HCT116 (cell line): ENCODE results near the gene SRCAP. TPM values are rescaled to one million over a fixed set of nuclear protein-coding genes. Genes with fewer than 3 reads are reported as not detected.

Source experiments
- ATAC-seq: fragments of 200-7000 bp; cut with Tn5 transposase; 2 replicates; pipeline ENCODE4 v1.9.1; 2020; ENCODE audit warnings: mild to moderate bottlenecking, moderate library complexity
- BruUV-seq: library from RNA; stranded (reverse); fragments of 400-500 nt; replicated peaks from 2 replicates; lab custom pipeline; 2021; lab: Mats Ljungman, UMichigan
- CTCF ChIA-PET: fragments of 300-600 bp; sonication (Branson Sonifier 250); formaldehyde crosslinking; loops from one replicate; lab custom pipeline; 2021; ENCODE audit warnings: antibody characterized with exemption; lab: Charles Lee
- POLR2A ChIA-PET: fragments of 300-600, 350-600 bp; sonication (Branson Sonifier 250); formaldehyde crosslinking; loops from one replicate; lab custom pipeline; 2021; ENCODE audit warnings: antibody characterized with exemption; lab: Charles Lee
- RAD21 ChIA-PET, 2 experiments: fragments of 300-600 bp; sonication (Branson Sonifier 250); formaldehyde crosslinking; loops; one replicate each; lab custom pipeline; 2023; ENCODE audit warnings: low total read pairs in 2 of 2; ENCODE audit not compliant: uncharacterized antibody in 2 of 2, unreplicated experiment in 2 of 2, low non-redundant PET in 1 of 2; lab: Charles Lee
- DNase-seq: peaks from one replicate; pipeline ENCODE4 v3.0.0-alpha.2; 2010; ENCODE audit warnings: low read depth, low spot score
- H2AFZ ChIP-seq: fragments of 200-600 bp; shearing (Covaris generic), sonication (generic); 2 replicates; pipeline ENCODE4 v1.6.1; 2017; ENCODE audit warnings: low read depth, mixed run types, mixed read lengths, antibody characterized with exemption, low read length; ENCODE audit not compliant: poor library complexity, severe bottlenecking
- H3K27ac ChIP-seq: 2 replicates; pipeline ENCODE4 v1.5.1; 2012; ENCODE audit warnings: low read depth, low read length
- H3K27me3 ChIP-seq: fragments of 200-600 bp; sonication (generic); 2 replicates; pipeline ENCODE4 v1.6.1; 2016; ENCODE audit warnings: mixed run types, low read length, mixed read lengths; ENCODE audit not compliant: insufficient read depth
- H3K36me3 ChIP-seq, 2 experiments: fragments of 200-500 bp in 1 of 2; fragments of 200-600 bp in 1 of 2; sonication (Bioruptor generic) in 1 of 2; sonication (generic) in 1 of 2; 2 replicates each; pipeline versions ENCODE4 v1.5.1 to v1.6.1; 2014 to 2016; ENCODE audit warnings: low read length in 2 of 2, inconsistent platforms in 1 of 2, mixed read lengths in 1 of 2, mixed run types in 1 of 2; ENCODE audit not compliant: insufficient read depth in 2 of 2, control insufficient read depth in 1 of 2
- H3K4me1 ChIP-seq, 2 experiments: fragments of 200-600 bp in 1 of 2; sonication (generic) in 1 of 2; 2 replicates each; pipeline versions ENCODE4 v1.5.1 to v1.6.1; 2012 to 2017; ENCODE audit warnings: low read length in 2 of 2, inconsistent platforms in 1 of 2, mild to moderate bottlenecking in 1 of 2, mixed read lengths in 1 of 2, mixed run types in 1 of 2, moderate library complexity in 1 of 2; ENCODE audit not compliant: insufficient read depth in 2 of 2, control insufficient read depth in 1 of 2
- H3K4me2 ChIP-seq: fragments of 200-600 bp; sonication (generic); 2 replicates; pipeline ENCODE4 v1.6.1; 2017; ENCODE audit warnings: mixed run types, low read length, mixed read lengths
- H3K4me3 ChIP-seq, 2 experiments: fragments of 200-600 bp in 1 of 2; sonication (generic) in 1 of 2; replicated peaks in 1 of 2; 2 replicates each; pipeline ENCODE4 v1.5.1; 2011 to 2016; ENCODE audit warnings: low read length in 2 of 2, control low read depth in 1 of 2, low read depth in 1 of 2, mild to moderate bottlenecking in 1 of 2, mixed read lengths in 1 of 2, mixed run types in 1 of 2
- H3K79me2 ChIP-seq: fragments of 200-600 bp; sonication (generic); 2 replicates; pipeline ENCODE4 v1.6.1; 2017; ENCODE audit warnings: mild to moderate bottlenecking, mixed run types, low read length, moderate library complexity, mixed read lengths; ENCODE audit not compliant: insufficient read depth
- H3K9ac ChIP-seq: fragments of 200-600 bp; sonication (generic); 2 replicates; pipeline ENCODE4 v1.6.1; 2016; ENCODE audit warnings: low read length, mixed read lengths
- H3K9me2 ChIP-seq: fragments of 200-600 bp; sonication (generic), shearing (Covaris generic); 2 replicates; pipeline ENCODE4 v1.6.1; 2017; ENCODE audit warnings: mixed run types, mild to moderate bottlenecking, moderate library complexity; ENCODE audit not compliant: insufficient read depth
- H3K9me3 ChIP-seq, 2 experiments: fragments of 200-500 bp in 1 of 2; fragments of 200-600 bp in 1 of 2; sonication (Bioruptor generic) in 1 of 2; sonication (generic) in 1 of 2; 2 replicates each; pipeline ENCODE4 v1.6.1; 2014 to 2017; ENCODE audit warnings: low read length in 2 of 2, mixed read lengths in 2 of 2, inconsistent platforms in 1 of 2, low read depth in 1 of 2, mild to moderate bottlenecking in 1 of 2, mixed run types in 1 of 2, moderate library complexity in 1 of 2; ENCODE audit not compliant: control insufficient read depth in 1 of 2, insufficient read depth in 1 of 2
- H4K20me1 ChIP-seq: fragments of 200-600 bp; sonication (generic), shearing (Covaris generic); 2 replicates; pipeline ENCODE4 v1.6.1; 2017; ENCODE audit warnings: mixed run types, mild to moderate bottlenecking, moderate library complexity; ENCODE audit not compliant: insufficient read depth
- CBX3 ChIP-seq: IDR thresholded peaks from 2 replicates; pipeline ENCODE4 v1.6.1; 2012; ENCODE audit warnings: low read depth
- CEBPB ChIP-seq: IDR thresholded peaks from 2 replicates; pipeline ENCODE4 v1.6.1; 2012; ENCODE audit warnings: low read depth
- EGR1 ChIP-seq: IDR thresholded peaks from 2 replicates; pipeline ENCODE4 v1.6.1; 2012; ENCODE audit warnings: low read depth
- ELF1 ChIP-seq: IDR thresholded peaks from 2 replicates; pipeline ENCODE4 v1.6.1; 2012; ENCODE audit warnings: low read depth, borderline replicate concordance
- EZH2phosphoT487 ChIP-seq: fragments of 200-600 bp; IDR thresholded peaks from 2 replicates; pipeline ENCODE4 v1.6.1; 2018; ENCODE audit warnings: antibody characterized with exemption, borderline replicate concordance
- FOSL1 ChIP-seq: IDR thresholded peaks from 2 replicates; pipeline ENCODE4 v1.6.1; 2012; ENCODE audit warnings: low read depth
- JUND ChIP-seq: IDR thresholded peaks from 2 replicates; pipeline ENCODE4 v1.6.1; 2012
- POLR2AphosphoS5 ChIP-seq: IDR thresholded peaks from 2 replicates; pipeline ENCODE4 v1.6.1; 2011; ENCODE audit warnings: mild to moderate bottlenecking, low read depth, low read length, moderate library complexity
- RAD21 ChIP-seq: IDR thresholded peaks from 2 replicates; pipeline ENCODE4 v1.6.1; 2012; ENCODE audit warnings: low read depth, mild to moderate bottlenecking
- SIN3A ChIP-seq: IDR thresholded peaks from 2 replicates; pipeline ENCODE4 v1.6.1; 2012; ENCODE audit warnings: low read depth
- SP1 ChIP-seq: IDR thresholded peaks from 2 replicates; pipeline ENCODE4 v1.6.1; 2012; ENCODE audit warnings: low read depth
- SRF ChIP-seq: IDR thresholded peaks from 2 replicates; pipeline ENCODE4 v1.6.1; 2012; ENCODE audit warnings: low read depth
- TCF7L2 ChIP-seq: IDR thresholded peaks from 2 replicates; pipeline ENCODE4 v1.7.0; 2011; ENCODE audit warnings: borderline replicate concordance, inconsistent platforms; ENCODE audit not compliant: insufficient read depth, insufficient read length; ENCODE audit errors: extremely low read depth
- YY1 ChIP-seq: IDR thresholded peaks from 2 replicates; pipeline ENCODE4 v1.6.1; 2011; ENCODE audit warnings: low read length, low read depth, moderate library complexity, mild to moderate bottlenecking; ENCODE audit not compliant: insufficient replicate concordance; ENCODE audit errors: extremely low read depth
- ZFX ChIP-seq: fragments of 450-650 bp; IDR thresholded peaks from 2 replicates; pipeline ENCODE4 v1.6.1; 2017
- ZNF274 ChIP-seq: fragments of 200-500 bp; sonication (Bioruptor generic); IDR thresholded peaks from 2 replicates; pipeline ENCODE4 v1.6.1; 2014; ENCODE audit warnings: mild to moderate bottlenecking, low read depth, low read length, inconsistent platforms
- intact Hi-C: fragments of 100-400 bp; cut with micrococcal nuclease; formaldehyde crosslinking; loops from 2 replicates; pipeline ENCODE4 v1.10.0; 2022
- total RNA-seq: library from RNA; stranded (reverse); gene quantifications from one replicate; pipeline ENCODE4 v1.2.1, GENCODE V29; 2021; ENCODE audit not compliant: unreplicated experiment
- TF ChIP-seq, protein P1 (sequence below): IDR thresholded peaks from 2 replicates; pipeline ENCODE4 v1.6.1; 2011; ENCODE audit warnings: mild to moderate bottlenecking, low read length, moderate library complexity; ENCODE audit not compliant: insufficient replicate concordance; ENCODE audit errors: extremely low read depth
- TF ChIP-seq, protein P2 (sequence below): IDR thresholded peaks from 2 replicates; pipeline ENCODE4 v1.6.1; 2012; ENCODE audit warnings: low read depth
- TF ChIP-seq, protein P3 (sequence below): IDR thresholded peaks from 2 replicates; pipeline ENCODE4 v1.6.1; 2012

The SRCAP gene
- total RNA-seq, 1 experiment from 2014 or later: 59.6 TPM

DNA sequence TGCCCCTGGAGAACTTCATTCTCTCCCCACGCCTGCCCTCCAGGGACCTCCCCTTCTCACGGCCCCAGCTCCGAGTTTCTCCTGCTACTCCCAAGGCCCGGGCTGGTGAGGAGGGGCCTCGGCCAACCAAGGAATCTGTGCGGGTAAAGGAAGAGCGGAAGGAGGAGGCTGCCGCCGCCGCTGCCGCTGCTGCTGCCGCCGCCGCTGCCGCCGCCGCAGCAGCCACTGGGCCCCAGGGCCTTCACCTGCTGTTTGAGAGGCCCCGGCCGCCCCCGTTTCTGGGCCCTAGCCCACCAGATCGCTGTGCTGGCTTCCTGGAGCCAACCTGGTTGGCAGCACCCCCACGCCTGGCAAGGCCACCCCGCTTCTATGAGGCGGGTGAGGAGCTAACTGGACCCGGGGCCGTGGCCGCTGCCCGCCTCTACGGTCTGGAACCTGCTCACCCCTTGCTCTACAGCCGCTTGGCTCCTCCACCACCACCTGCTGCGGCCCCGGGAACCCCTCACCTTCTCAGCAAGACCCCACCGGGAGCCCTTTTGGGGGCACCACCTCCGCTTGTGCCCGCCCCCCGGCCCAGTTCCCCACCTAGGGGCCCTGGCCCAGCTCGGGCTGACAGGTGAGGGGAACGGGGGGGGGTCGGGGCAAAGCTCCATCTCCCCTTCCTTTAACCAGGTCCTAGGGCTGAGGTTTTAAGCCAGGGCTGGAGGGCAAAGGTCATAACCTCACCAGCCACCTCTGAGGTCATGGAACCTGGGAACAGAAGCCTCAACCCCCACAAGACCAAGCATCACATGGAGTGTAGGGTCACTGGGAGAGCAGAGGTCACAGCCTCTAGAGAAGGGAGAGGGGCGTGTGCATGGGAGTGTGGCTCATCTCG, 29.7 kb upstream of the SRCAP start:
- Histone ChIP-seq H3K9me3 (no peaks in the 10 kb centered on the region), H3K27ac (no peak overlapping the region), H3K4me3 (no peak overlapping the region), H3K27me3 (no peaks in the 10 kb centered on the region), H3K9me2 (no peaks in the 10 kb centered on the region), H3K36me3 (peaks cover 15 to 20% of the 10 kb centered on the region in 2 experiments; a peak in 2 of 4 replicates), H3K79me2 (no peaks in the 10 kb centered on the region), H3K4me2 (no peak overlapping the region), H2AFZ (no peak overlapping the region), H3K9ac (no peak overlapping the region), H3K4me1 (no peaks in the 10 kb centered on the region), H4K20me1 (no peaks in the 10 kb centered on the region)
- BruUV-seq: no TSS peak
- intact Hi-C loops: no loop called here
- TF ChIP-seq CBX3 (no peak), SP1 (no peak), JUND (no peak), RAD21 (no peak), ELF1 (no peak), SIN3A (no peak), YY1 (no peak), CEBPB (no peak), SRF (no peak), TCF7L2 (no peak), ZFX (no peak), ZNF274 (no peak), FOSL1 (no peak), EZH2phosphoT487 (no peak), POLR2AphosphoS5 (no peak), EGR1 (no peak)
- TF ChIP-seq, protein P1, sequence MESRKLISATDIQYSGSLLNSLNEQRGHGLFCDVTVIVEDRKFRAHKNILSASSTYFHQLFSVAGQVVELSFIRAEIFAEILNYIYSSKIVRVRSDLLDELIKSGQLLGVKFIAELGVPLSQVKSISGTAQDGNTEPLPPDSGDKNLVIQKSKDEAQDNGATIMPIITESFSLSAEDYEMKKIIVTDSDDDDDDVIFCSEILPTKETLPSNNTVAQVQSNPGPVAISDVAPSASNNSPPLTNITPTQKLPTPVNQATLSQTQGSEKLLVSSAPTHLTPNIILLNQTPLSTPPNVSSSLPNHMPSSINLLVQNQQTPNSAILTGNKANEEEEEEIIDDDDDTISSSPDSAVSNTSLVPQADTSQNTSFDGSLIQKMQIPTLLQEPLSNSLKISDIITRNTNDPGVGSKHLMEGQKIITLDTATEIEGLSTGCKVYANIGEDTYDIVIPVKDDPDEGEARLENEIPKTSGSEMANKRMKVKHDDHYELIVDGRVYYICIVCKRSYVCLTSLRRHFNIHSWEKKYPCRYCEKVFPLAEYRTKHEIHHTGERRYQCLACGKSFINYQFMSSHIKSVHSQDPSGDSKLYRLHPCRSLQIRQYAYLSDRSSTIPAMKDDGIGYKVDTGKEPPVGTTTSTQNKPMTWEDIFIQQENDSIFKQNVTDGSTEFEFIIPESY: no peak
- TF ChIP-seq, protein P2, sequence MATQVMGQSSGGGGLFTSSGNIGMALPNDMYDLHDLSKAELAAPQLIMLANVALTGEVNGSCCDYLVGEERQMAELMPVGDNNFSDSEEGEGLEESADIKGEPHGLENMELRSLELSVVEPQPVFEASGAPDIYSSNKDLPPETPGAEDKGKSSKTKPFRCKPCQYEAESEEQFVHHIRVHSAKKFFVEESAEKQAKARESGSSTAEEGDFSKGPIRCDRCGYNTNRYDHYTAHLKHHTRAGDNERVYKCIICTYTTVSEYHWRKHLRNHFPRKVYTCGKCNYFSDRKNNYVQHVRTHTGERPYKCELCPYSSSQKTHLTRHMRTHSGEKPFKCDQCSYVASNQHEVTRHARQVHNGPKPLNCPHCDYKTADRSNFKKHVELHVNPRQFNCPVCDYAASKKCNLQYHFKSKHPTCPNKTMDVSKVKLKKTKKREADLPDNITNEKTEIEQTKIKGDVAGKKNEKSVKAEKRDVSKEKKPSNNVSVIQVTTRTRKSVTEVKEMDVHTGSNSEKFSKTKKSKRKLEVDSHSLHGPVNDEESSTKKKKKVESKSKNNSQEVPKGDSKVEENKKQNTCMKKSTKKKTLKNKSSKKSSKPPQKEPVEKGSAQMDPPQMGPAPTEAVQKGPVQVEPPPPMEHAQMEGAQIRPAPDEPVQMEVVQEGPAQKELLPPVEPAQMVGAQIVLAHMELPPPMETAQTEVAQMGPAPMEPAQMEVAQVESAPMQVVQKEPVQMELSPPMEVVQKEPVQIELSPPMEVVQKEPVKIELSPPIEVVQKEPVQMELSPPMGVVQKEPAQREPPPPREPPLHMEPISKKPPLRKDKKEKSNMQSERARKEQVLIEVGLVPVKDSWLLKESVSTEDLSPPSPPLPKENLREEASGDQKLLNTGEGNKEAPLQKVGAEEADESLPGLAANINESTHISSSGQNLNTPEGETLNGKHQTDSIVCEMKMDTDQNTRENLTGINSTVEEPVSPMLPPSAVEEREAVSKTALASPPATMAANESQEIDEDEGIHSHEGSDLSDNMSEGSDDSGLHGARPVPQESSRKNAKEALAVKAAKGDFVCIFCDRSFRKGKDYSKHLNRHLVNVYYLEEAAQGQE: no peak
- TF ChIP-seq, protein P3, sequence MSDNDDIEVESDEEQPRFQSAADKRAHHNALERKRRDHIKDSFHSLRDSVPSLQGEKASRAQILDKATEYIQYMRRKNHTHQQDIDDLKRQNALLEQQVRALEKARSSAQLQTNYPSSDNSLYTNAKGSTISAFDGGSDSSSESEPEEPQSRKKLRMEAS: no peak
- DNase-seq (no peak), ATAC-seq (no peak)
- ChIA-PET POLR2A (no interaction called here), CTCF (no interaction called here), RAD21 (no interaction called here)
